Suprapubic skin (tissue), 4 donors: ENCODE measurements around the gene TXNIP. TPM values are rescaled to one million over a fixed set of nuclear protein-coding genes. Genes with fewer than 3 reads are reported as not detected.

ENCODE experiments used
- DNase-seq, 2 donors: peaks; one replicate each; pipeline ENCODE4 v3.0.0-alpha.2; 2019; ENCODE audit warnings: low spot score in 2 of 2
- H3K27ac ChIP-seq: fragments of 200-600 bp; sonication (generic); one replicate; pipeline ENCODE4 v1.5.1; 2019
- H3K27me3 ChIP-seq: fragments of 200-600 bp; sonication (generic); one replicate; pipeline ENCODE4 v1.5.1; 2019
- H3K36me3 ChIP-seq: fragments of 200-600 bp; sonication (generic); one replicate; pipeline ENCODE4 v1.5.1; 2019
- H3K4me1 ChIP-seq: fragments of 200-600 bp; sonication (generic); one replicate; pipeline ENCODE4 v1.5.1; 2019
- H3K4me3 ChIP-seq: fragments of 200-600 bp; sonication (generic); one replicate; pipeline ENCODE4 v1.5.1; 2019; ENCODE audit warnings: mild to moderate bottlenecking
- H3K9me3 ChIP-seq: fragments of 200-600 bp; sonication (generic); one replicate; pipeline ENCODE4 v1.5.1; 2019
- CTCF ChIP-seq, 2 donors: fragments of 200-600 bp in 1 of 2; fragments of 450-650 bp in 1 of 2; sonication (generic) in 1 of 2; IDR thresholded peaks; one replicate each; pipeline ENCODE4 v1.5.1; 2016 to 2019; ENCODE audit warnings: antibody characterized with exemption in 2 of 2, mild to moderate bottlenecking in 1 of 2, moderate library complexity in 1 of 2
- EP300 ChIP-seq: sonication (generic); formaldehyde crosslinking; IDR thresholded peaks from one replicate; pipeline ENCODE4 v1.6.1; 2017; ENCODE audit warnings: antibody characterized with exemption
- POLR2A ChIP-seq, 2 donors: fragments of 450-650 bp; IDR thresholded peaks; one replicate each; pipeline ENCODE4 v1.6.1; 2017; ENCODE audit warnings: antibody characterized with exemption in 2 of 2, mild to moderate bottlenecking in 2 of 2, moderate library complexity in 2 of 2
- POLR2AphosphoS5 ChIP-seq, 3 donors: sonication (generic); formaldehyde crosslinking; IDR thresholded peaks; one replicate each; pipeline ENCODE4 v1.6.1; 2017; ENCODE audit warnings: antibody characterized with exemption in 3 of 3
- WGBS: methylation state at CpG from one replicate; pipeline ENCODE4 v1.1.5; 2018; 5-methylcytosine and 5-hydroxymethylcytosine counted together
- total RNA-seq, 4 donors: library from RNA; depleted of rRNA; stranded (reverse); fragments of >200 nt; gene quantifications; one replicate each; pipeline ENCODE4 v1.1.0, GENCODE V29; 2016

The TXNIP gene
- total RNA-seq, 4 donors from 2014 or later = 2,326 to 8,649 (median 2,541) TPM

- peak overlapping the region; percentile 76 for H3K4me3 ChIP-seq
- TF ChIP-seq POLR2AphosphoS5 (IDR thresholded peaks at IDR 0.05) (peak in 1 of 3 donors; percentile 69), POLR2A (IDR thresholded peaks at IDR 0.05) (no peak)
- DNase-seq = peak; percentile 70 to 76
- no peaks in the 10 kb centered on the region for H3K27me3 ChIP-seq
- H3K36me3 ChIP-seq = peaks cover 33% of the 10 kb centered on the region
- peak overlapping the region; percentile 99 for H3K27ac ChIP-seq
- peaks cover 58% of the 10 kb centered on the region for H3K4me1 ChIP-seq
- under 1% methylated on average over 13 of the region's 13 CpGs for WGBS
- H3K9me3 ChIP-seq = no peaks in the 10 kb centered on the region
These were observed 381 bp downstream of the TXNIP start for GRCh38 chr1:145995964-145996432.

- Histone ChIP-seq H3K9me3 (no peaks in the 10 kb centered on the region), H3K27me3 (no peaks in the 10 kb centered on the region), H3K4me1 (peaks cover 53% of the 10 kb centered on the region), H3K4me3 (peak overlapping the region; percentile 76), H3K36me3 (peaks cover 33% of the 10 kb centered on the region), H3K27ac (peak overlapping the region; percentile 99)
- TF ChIP-seq POLR2A (IDR thresholded peaks at IDR 0.05) (no peak), CTCF (IDR thresholded peaks at IDR 0.05) (no peak), EP300 (no peak), POLR2AphosphoS5 (IDR thresholded peaks at IDR 0.05) (no peak)
- under 1% methylated on average over 8 of the region's 8 CpGs for WGBS
- DNase-seq = peak in 1 of 2 donors; percentile 36
These were observed 1.1 kb downstream of the TXNIP start for GRCh38 chr1:145995148-145995881.

GRCh38 chr1:145994391-145995120 lies 1.8 kb downstream of the TXNIP start:
- H3K27me3 ChIP-seq = no peaks in the 10 kb centered on the region
- H3K4me1 ChIP-seq = peaks cover 48% of the 10 kb centered on the region
- H3K4me3 ChIP-seq = peak overlapping the region; percentile 76
- TF ChIP-seq EP300 (no peak), POLR2AphosphoS5 (IDR thresholded peaks at IDR 0.05) (peak; percentile 2 to 44 (median 15))
- H3K27ac ChIP-seq = peak overlapping the region; percentile 99
- WGBS = 11% methylated on average over 10 of the region's 10 CpGs
- peaks cover 33% of the 10 kb centered on the region for H3K36me3 ChIP-seq
- peak in 1 of 2 donors; percentile 65 for DNase-seq
- no peaks in the 10 kb centered on the region for H3K9me3 ChIP-seq

DNA sequence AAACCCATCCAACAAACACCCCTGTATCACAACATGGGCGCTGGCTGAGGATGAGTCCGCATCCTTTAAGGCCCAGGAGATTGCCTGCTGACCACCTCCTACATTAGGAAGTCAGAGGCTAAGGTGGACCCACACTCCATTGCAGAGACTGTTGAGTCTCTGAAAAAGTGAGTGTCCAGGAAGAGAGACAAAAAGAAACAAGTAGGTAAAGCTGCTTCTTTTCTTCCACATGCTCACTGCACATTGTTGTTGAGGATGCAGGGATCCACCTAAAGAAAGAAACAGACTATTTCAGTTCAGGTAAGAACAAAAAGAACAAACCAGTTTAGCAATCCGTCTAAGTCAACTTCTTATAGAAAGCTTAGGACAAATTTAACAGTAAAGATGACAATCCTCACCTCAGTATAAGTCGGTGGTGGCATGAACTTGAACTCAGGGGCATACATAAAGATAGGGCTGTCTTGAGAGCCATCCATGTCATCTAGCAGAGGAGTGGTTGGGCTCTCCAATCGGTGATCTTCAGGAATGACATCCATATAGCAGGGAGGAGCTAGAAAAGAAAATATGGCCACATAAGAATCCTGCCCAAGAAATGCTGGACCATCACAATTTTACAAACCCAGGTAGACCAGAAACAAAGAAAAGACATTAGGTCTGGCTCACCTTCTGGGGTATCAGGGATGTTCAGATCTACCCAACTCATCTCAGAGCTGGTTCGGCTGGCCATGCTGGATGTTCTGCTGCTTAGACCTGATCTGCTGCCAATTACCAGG lies 2.6 kb downstream of the TXNIP start:
- TF ChIP-seq POLR2A (IDR thresholded peaks at IDR 0.05) = no peak
- TF ChIP-seq CTCF (IDR thresholded peaks at IDR 0.05) = no peak
- TF ChIP-seq EP300 = no peak
- no peak for TF ChIP-seq POLR2AphosphoS5 (IDR thresholded peaks at IDR 0.05)

DNA sequence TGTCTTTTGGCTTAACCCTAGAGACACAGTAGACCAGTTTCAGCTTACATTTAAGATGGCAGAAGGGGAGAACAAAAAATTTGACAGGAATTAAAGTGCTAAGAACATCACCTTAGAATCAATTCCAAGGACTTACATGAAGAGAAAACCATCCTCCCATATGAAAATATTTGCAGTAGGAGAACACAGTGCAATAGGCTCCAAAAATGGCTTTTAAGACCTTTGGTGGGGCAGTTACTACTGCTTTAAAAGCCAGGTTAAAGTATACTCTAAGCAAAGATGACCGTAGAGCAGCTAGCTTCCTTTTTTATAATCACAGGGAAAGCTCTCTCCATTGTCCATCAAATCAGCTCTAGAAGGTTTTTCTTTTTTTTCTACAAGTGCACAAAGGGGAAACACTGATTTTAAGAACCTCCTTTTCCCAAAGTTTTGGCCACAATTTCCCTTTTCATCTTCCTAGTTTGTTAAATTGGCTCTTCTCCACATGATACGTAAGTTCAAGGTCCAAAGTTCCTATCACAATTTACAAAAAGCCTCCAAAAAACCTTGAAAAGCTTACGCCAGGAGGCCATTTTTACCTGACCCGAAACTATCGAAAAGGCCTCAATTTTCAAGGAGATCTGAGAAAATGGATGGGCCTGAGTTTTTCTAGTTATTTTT lies 3.3 kb downstream of the TXNIP start:
- 35% methylated on average over 5 of the region's 5 CpGs for WGBS
- TF ChIP-seq CTCF (IDR thresholded peaks at IDR 0.05) (no peak), EP300 (no peak), POLR2AphosphoS5 (IDR thresholded peaks at IDR 0.05) (no peak), POLR2A (IDR thresholded peaks at IDR 0.05) (no peak)
- peaks cover 34% of the 10 kb centered on the region for H3K4me1 ChIP-seq

More for the DNA sequence above, 2.6 kb downstream of the TXNIP start:
- Histone ChIP-seq H3K27me3 (no peaks in the 10 kb centered on the region), H3K4me3 (peak overlapping the region; percentile 76), H3K36me3 (peaks cover 33% of the 10 kb centered on the region), H3K4me1 (peaks cover 40% of the 10 kb centered on the region), H3K27ac (peak overlapping the region; percentile 99), H3K9me3 (no peaks in the 10 kb centered on the region)
- WGBS = 24% methylated on average over 6 of the region's 6 CpGs
- peak in 1 of 2 donors; percentile 30 for DNase-seq

More for the DNA sequence above, 3.3 kb downstream of the TXNIP start:
- no peaks in the 10 kb centered on the region for H3K9me3 ChIP-seq
- H3K27ac ChIP-seq = peak overlapping the region; percentile 99
- no peaks in the 10 kb centered on the region for H3K27me3 ChIP-seq
- H3K36me3 ChIP-seq = peaks cover 33% of the 10 kb centered on the region
- no peak for DNase-seq
- H3K4me3 ChIP-seq = peak overlapping the region; percentile 76
